Measurements from ENCODE around the gene ZBED3.

Gene ZBED3

GRCh38 chr5:77022511-77023417, 64.3 kb downstream of the ZBED3 start:
- no peaks in the 10 kb centered on the region for H3K36me3 ChIP-seq (ENCODE audit: insufficient read depth)
- H3K79me2 ChIP-seq (ENCODE audit: insufficient read depth, low read depth): no peaks in the 10 kb centered on the region
- H3K4me1 ChIP-seq (ENCODE audit: low read depth, poor library complexity, severe bottlenecking): no peaks in the 10 kb centered on the region
- no peak overlapping the region for H3K4me3 ChIP-seq (IDR thresholded peaks at IDR 0.05; ENCODE audit: insufficient read depth, low read depth, low read length)
- no peak overlapping the region for H2AFZ ChIP-seq (ENCODE audit: low read depth)
- no peaks in the 10 kb centered on the region for H4K20me1 ChIP-seq (ENCODE audit: insufficient read depth)
- no peak overlapping the region for H3K27ac ChIP-seq
- no peak overlapping the region for H3K9ac ChIP-seq
- no peaks in the 10 kb centered on the region for H3K27me3 ChIP-seq (ENCODE audit: insufficient read depth, low read depth)
- no peak overlapping the region for H3K4me2 ChIP-seq
- TF ChIP-seq, protein P1, sequence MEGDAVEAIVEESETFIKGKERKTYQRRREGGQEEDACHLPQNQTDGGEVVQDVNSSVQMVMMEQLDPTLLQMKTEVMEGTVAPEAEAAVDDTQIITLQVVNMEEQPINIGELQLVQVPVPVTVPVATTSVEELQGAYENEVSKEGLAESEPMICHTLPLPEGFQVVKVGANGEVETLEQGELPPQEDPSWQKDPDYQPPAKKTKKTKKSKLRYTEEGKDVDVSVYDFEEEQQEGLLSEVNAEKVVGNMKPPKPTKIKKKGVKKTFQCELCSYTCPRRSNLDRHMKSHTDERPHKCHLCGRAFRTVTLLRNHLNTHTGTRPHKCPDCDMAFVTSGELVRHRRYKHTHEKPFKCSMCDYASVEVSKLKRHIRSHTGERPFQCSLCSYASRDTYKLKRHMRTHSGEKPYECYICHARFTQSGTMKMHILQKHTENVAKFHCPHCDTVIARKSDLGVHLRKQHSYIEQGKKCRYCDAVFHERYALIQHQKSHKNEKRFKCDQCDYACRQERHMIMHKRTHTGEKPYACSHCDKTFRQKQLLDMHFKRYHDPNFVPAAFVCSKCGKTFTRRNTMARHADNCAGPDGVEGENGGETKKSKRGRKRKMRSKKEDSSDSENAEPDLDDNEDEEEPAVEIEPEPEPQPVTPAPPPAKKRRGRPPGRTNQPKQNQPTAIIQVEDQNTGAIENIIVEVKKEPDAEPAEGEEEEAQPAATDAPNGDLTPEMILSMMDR (conservative IDR thresholded peaks at IDR 0.05; ENCODE audit: low read depth, low read length): no peak

Measured in KMS-11 (cell line).